ENCODE measurements around the gene CLEC16A. TPM values are rescaled to one million over a fixed set of nuclear protein-coding genes. Genes with fewer than 3 reads are reported as not detected.

CLEC16A gene
- total RNA-seq: 11.5 and 14.7 TPM in 2 replicates

DNA sequence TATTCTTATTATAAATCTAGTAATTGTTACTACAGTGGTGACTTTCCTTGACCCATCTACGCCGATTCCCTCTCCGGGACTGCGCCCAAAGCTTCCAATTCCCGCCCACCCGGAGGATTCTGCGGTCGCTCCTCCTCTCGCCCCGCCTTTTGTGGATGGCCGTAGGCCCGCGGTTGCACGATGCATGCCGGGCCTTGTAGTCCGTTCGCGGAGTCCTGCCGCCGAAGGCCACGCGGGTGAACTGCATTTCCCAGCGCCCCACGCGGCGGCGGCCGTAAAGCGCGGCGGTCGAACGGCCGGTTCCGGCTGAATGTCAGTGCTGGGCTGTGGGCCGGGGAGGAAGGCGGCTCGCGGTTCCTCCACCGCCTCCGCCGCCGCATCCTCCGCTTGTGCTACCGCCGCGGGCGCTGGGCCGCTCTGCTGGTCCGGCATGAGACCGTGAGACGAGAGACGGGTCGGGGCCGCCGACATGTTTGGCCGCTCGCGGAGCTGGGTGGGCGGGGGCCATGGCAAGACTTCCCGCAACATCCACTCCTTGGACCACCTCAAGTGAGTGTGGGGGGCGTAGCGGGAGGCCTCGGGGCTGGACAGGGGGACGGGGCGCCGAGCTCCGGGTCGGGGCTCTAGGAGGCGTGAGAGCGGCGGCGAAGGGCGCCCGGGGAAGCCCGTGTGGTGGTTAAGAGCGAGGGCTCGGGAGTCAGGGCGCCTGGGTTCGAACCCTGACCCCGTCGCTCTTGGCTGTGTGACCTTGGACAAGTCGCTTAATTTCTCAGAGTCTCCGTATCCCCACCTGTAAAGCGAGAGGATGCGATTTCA, at the start of gene CLEC16A:
CLEC16A (plus strand) TSS at position 316 of the 816 bp plus-strand sequence; CDS start at position 470, 154 bp downstream.

DNA sequence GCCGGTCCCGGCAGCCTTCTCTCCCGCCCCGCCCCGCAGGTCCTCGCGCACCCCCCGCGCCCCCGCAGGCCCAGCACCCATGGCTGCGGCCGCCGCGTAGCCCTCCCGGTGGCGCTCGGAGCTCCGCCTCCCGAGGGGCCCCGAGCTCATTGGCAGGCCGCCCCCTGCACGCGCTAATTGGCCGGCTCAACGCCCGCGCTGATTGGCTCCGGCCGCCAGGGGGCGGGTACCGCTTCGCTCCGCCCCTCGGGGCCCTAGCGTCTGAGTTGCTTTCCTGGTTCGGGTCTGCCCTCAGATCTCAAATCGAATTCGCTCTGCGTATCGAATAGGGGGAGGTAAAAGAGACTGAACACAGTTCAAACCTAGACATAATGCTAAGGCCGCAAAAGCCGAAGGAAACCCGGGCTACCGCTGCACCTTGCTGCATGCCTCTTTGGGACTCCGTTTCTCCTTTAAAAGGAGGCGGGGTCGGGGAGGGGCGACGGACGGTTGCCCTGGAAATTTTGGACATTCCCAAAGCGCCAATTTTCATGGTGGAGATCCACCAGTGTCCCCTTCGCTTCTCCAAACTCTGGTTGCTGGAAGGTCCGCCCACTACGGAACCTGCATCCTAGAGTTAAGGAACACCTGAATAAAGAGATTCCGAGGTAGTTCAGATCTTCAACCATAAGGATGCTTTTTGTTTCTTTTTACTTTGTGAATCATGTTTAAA, 1.9 kb upstream of the CLEC16A start, which contains the start of gene DEXI:
DEXI (minus strand) TSS at position 117 of the 712 bp plus-strand sequence. CDS start 463 bp downstream, outside the sequence.

Other genes with a start within 250 kb of the CLEC16A start
- 0.26 TPM in 1 of 2 replicates, not detected in the other for gene TEKT5, start 249.6 kb upstream of the CLEC16A start, total RNA-seq
- 29.3 and 31.1 TPM in 2 replicates for gene NUBP1, start 200.7 kb upstream of the CLEC16A start, total RNA-seq
- not detected in 2 replicates for gene TVP23A, start 125.8 kb upstream of the CLEC16A start, total RNA-seq
- 0.09 and 0.33 TPM in 2 replicates for gene CIITA, start 67.4 kb upstream of the CLEC16A start, total RNA-seq
- gene DEXI, start 2.1 kb upstream of the CLEC16A start, total RNA-seq: 35.0 and 39.7 TPM in 2 replicates